ENCODE results near the gene KPNA4. TPM values are rescaled to one million over a fixed set of nuclear protein-coding genes. Genes with fewer than 3 reads are reported as not detected.
"Not testable (repeated sequence)": the region's sequence is repeated elsewhere in the genome, so short reads cannot be mapped to it uniquely, and the experiment has no call there.

Gene KPNA4
- total RNA-seq, 5 donors from 2014 or later (not counting 1 experiment from before 2014, with no cell fraction given) = 31.9 to 53.7 (median 43.4) TPM

DNA sequence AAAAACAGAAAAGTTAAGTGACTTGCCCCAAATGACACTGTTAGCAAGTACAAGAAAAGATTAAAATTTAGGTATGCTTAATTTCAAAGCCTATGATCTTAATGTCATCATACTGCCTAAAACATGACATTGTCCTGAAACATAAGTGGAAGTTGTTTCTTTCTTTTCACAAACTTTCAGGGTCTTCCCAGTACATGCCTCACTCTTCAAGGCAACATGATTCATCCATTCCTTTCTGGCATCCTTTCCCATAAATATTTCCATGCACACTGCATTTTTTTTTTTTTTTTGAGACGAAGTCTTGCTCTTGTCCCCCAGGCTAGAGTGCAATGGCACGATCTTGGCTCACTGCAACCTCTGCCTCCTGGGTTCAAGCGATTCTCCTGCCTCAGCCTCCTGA lies 42.5 kb upstream of the KPNA4 start:
- H3K4me3 Mint-ChIP-seq = no peak overlapping the region
- no peak overlapping the region for H3K27ac Mint-ChIP-seq
- H3K4me1 Mint-ChIP-seq = no peaks in the 10 kb centered on the region
- DNase-seq (no peak), ATAC-seq (replicated peaks in 1 of 4) (no peak)
- peaks cover 0 to 4% (median 0%) of the 10 kb centered on the region in 3 donors for H3K9me3 Mint-ChIP-seq
- Histone ChIP-seq H3K27me3 (replicated peaks in 1 of 2; ENCODE audit: control insufficient read depth in 2 of 2, extremely low read depth in 1 of 2, insufficient read depth in 2 of 2, low read length in 1 of 2) (peaks cover 0 to 3% of the 10 kb centered on the region in 2 experiments), H3K4me1 (ENCODE audit: control insufficient read depth in 1 of 2, extremely low read depth in 1 of 2, insufficient read depth in 2 of 2, low read length in 2 of 2) (no peaks in the 10 kb centered on the region), H3K9me3 (no peaks in the 10 kb centered on the region), H3K36me3 (ENCODE audit: control insufficient read depth in 2 of 2, extremely low read depth in 1 of 2, insufficient read depth in 1 of 2, low read length in 1 of 2) (no peaks in the 10 kb centered on the region), H3K4me3 (ENCODE audit: control insufficient read depth in 1 of 2, extremely low read depth in 1 of 2, low read length in 1 of 2) (no peak overlapping the region), H3K27ac (ENCODE audit: low read length) (no peak overlapping the region)
- POLR2A ChIA-PET = no interaction called here
- CTCF ChIA-PET = no interaction called here
- no peaks in the 10 kb centered on the region for H3K36me3 Mint-ChIP-seq
- 100% methylated on average over 2 of the region's 3 CpGs for WGBS (ENCODE audit: insufficient coverage)
- H3K27me3 Mint-ChIP-seq = peaks cover 9 to 11% of the 10 kb centered on the region in 2 donors

DNA sequence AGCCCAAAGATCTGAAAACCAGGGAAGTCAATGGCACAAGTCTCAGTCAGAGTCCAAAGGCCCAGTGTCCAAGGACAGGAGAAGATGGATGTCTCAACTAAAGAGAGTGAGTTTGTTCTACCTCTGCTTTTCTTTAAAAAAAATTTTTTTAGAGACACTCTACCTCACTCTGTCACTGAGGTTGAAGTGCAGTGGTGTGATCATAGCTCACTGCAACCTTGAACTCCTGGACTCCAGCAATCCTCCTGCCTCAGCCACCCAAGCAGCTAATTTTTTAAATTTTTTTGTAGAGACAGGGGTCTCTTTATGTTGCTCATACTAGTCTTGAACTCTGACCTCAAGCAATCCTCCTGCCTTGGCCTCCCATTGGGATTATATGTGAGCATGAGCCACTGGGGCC lies 39.9 kb upstream of the KPNA4 start:
- Mint-ChIP-seq H3K4me1 (no peaks in the 10 kb centered on the region), H3K36me3 (no peaks in the 10 kb centered on the region), H3K9me3 (peaks cover 0 to 4% (median 0%) of the 10 kb centered on the region in 3 donors), H3K4me3 (no peak overlapping the region), H3K27ac (no peak overlapping the region), H3K27me3 (peaks cover 3 to 14% of the 10 kb centered on the region in 2 donors)
- no peak overlapping the region for H3K27ac ChIP-seq (ENCODE audit: low read length)
- POLR2A ChIA-PET = no interaction called here
- H3K4me1 ChIP-seq (ENCODE audit: control insufficient read depth in 1 of 2, extremely low read depth in 1 of 2, insufficient read depth in 2 of 2, low read length in 2 of 2) = no peaks in the 10 kb centered on the region
- DNase-seq (no peak), ATAC-seq (replicated peaks in 1 of 4) (no peak)
- no peaks in the 10 kb centered on the region for H3K9me3 ChIP-seq
- H3K36me3 ChIP-seq (ENCODE audit: control insufficient read depth in 2 of 2, extremely low read depth in 1 of 2, insufficient read depth in 1 of 2, low read length in 1 of 2) = no peaks in the 10 kb centered on the region
- H3K4me3 ChIP-seq (ENCODE audit: control insufficient read depth in 1 of 2, extremely low read depth in 1 of 2, low read length in 1 of 2) = no peak overlapping the region
- CTCF ChIA-PET = no interaction called here
- no peaks in the 10 kb centered on the region for H3K27me3 ChIP-seq (replicated peaks in 1 of 2; ENCODE audit: control insufficient read depth in 2 of 2, extremely low read depth in 1 of 2, insufficient read depth in 2 of 2, low read length in 1 of 2)

DNA sequence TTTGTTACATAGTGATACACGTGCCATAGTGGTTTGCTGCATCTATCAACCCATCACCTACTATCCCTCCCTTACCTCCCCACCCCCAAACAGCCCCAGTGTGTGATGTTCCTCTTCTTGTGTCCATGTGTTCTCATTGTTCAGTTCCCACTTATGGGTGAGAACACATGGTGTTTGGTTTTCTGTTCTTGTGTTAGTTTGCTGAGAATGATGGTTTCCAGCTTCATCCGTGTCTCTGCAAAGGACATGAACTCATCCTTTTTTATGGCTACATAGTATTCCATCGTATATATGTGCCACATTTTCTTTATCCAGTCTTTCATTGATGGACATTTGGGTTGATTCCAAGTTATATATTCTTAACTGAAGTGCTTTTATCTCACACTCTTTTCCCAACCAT lies 38.5 kb upstream of the KPNA4 start:
- H3K27ac Mint-ChIP-seq; H3K4me3 Mint-ChIP-seq; H3K4me1 Mint-ChIP-seq; H3K36me3 Mint-ChIP-seq; DNase-seq; H3K4me3 ChIP-seq (ENCODE audit: control insufficient read depth in 1 of 2, extremely low read depth in 1 of 2, low read length in 1 of 2); H3K27ac ChIP-seq (ENCODE audit: low read length); CTCF ChIA-PET; H3K9me3 Mint-ChIP-seq; H3K36me3 ChIP-seq (ENCODE audit: control insufficient read depth in 2 of 2, extremely low read depth in 1 of 2, insufficient read depth in 1 of 2, low read length in 1 of 2); H3K27me3 ChIP-seq (replicated peaks in 1 of 2; ENCODE audit: control insufficient read depth in 2 of 2, extremely low read depth in 1 of 2, insufficient read depth in 2 of 2, low read length in 1 of 2); ATAC-seq (replicated peaks in 1 of 4); H3K4me1 ChIP-seq (ENCODE audit: control insufficient read depth in 1 of 2, extremely low read depth in 1 of 2, insufficient read depth in 2 of 2, low read length in 2 of 2); H3K9me3 ChIP-seq: not testable (repeated sequence)
- POLR2A ChIA-PET = interaction anchor here in 1 of 2 donors (0.6 kb wide), 1 partner anchor 1904 kb away, joined by 3 read pairs; no protein-coding TSS in a partner anchor
- peaks cover 2 to 10% of the 10 kb centered on the region in 2 donors for H3K27me3 Mint-ChIP-seq
- no CpG with 5 or more reads among the region's 3 CpGs for WGBS (ENCODE audit: insufficient coverage)

DNA sequence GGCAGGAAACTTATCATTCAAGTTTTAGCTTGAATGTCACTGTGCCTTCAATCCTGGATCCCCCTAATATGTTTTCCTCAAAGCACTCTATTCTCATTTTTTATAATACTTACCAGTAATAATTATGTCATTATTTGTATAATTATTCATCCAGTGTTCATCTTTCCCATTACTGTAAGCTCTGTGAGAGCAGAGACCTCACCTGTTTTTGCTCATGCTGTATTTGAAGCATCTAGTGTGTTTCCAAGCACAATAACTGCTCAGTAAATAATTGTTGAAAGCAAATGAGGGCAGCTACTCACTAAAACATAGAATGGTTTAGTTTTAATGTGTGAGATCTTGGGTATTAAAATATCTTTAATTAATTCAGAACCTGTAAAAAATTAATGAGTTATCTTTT lies 36.9 kb upstream of the KPNA4 start:
- CTCF ChIA-PET = no interaction called here
- Histone ChIP-seq H3K36me3 (ENCODE audit: control insufficient read depth in 2 of 2, extremely low read depth in 1 of 2, insufficient read depth in 1 of 2, low read length in 1 of 2) (no peaks in the 10 kb centered on the region), H3K4me1 (ENCODE audit: control insufficient read depth in 1 of 2, extremely low read depth in 1 of 2, insufficient read depth in 2 of 2, low read length in 2 of 2) (no peaks in the 10 kb centered on the region), H3K9me3 (no peaks in the 10 kb centered on the region), H3K27ac (ENCODE audit: low read length) (no peak overlapping the region), H3K27me3 (replicated peaks in 1 of 2; ENCODE audit: control insufficient read depth in 2 of 2, extremely low read depth in 1 of 2, insufficient read depth in 2 of 2, low read length in 1 of 2) (no peaks in the 10 kb centered on the region), H3K4me3 (ENCODE audit: control insufficient read depth in 1 of 2, extremely low read depth in 1 of 2, low read length in 1 of 2) (no peak overlapping the region)
- Mint-ChIP-seq H3K27ac (no peak overlapping the region), H3K27me3 (peaks cover 2 to 12% of the 10 kb centered on the region in 2 donors), H3K36me3 (no peaks in the 10 kb centered on the region), H3K4me1 (no peaks in the 10 kb centered on the region), H3K4me3 (no peak overlapping the region), H3K9me3 (no peaks in the 10 kb centered on the region)
- ATAC-seq (replicated peaks in 1 of 4) (no peak), DNase-seq (no peak)
- POLR2A ChIA-PET = no interaction called here

DNA sequence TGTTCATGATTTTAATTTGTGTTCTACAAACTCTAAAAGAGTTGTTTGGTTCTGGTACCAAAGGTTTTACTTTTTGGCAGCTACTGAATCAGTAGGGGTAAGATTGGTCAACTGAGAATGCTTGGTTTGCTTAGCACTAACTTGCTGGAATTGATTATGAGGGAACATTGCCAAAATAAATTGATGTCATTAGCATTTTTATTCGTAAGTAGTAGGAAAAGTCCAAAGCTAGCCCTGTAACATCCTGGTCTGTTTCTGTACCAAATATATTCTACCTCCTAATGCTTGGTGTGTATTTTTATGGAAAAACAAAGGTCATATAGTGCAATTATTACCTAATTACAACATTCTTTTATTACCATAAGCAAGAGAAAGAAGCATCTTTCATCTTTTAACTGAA lies 35.9 kb upstream of the KPNA4 start:
- ATAC-seq (replicated peaks in 1 of 4) = no peak
- no peaks in the 10 kb centered on the region for H3K36me3 ChIP-seq (ENCODE audit: control insufficient read depth in 2 of 2, extremely low read depth in 1 of 2, insufficient read depth in 1 of 2, low read length in 1 of 2)
- no peaks in the 10 kb centered on the region for H3K4me1 ChIP-seq (ENCODE audit: control insufficient read depth in 1 of 2, extremely low read depth in 1 of 2, insufficient read depth in 2 of 2, low read length in 2 of 2)
- no peaks in the 10 kb centered on the region for H3K36me3 Mint-ChIP-seq
- CTCF ChIA-PET = no interaction called here
- H3K27ac ChIP-seq (ENCODE audit: low read length) = no peak overlapping the region
- no peak overlapping the region for H3K4me3 ChIP-seq (ENCODE audit: control insufficient read depth in 1 of 2, extremely low read depth in 1 of 2, low read length in 1 of 2)
- no peaks in the 10 kb centered on the region for H3K9me3 ChIP-seq
- no peaks in the 10 kb centered on the region for H3K4me1 Mint-ChIP-seq
- DNase-seq = no peak
- no CpG with 5 or more reads among the region's 1 CpG for WGBS (ENCODE audit: insufficient coverage)
- H3K27me3 Mint-ChIP-seq = peaks cover 2 to 12% of the 10 kb centered on the region in 2 donors
- POLR2A ChIA-PET = no interaction called here
- H3K27me3 ChIP-seq (replicated peaks in 1 of 2; ENCODE audit: control insufficient read depth in 2 of 2, extremely low read depth in 1 of 2, insufficient read depth in 2 of 2, low read length in 1 of 2) = no peaks in the 10 kb centered on the region
- H3K9me3 Mint-ChIP-seq = no peaks in the 10 kb centered on the region
- H3K27ac Mint-ChIP-seq = no peak overlapping the region
- no peak overlapping the region for H3K4me3 Mint-ChIP-seq

DNA sequence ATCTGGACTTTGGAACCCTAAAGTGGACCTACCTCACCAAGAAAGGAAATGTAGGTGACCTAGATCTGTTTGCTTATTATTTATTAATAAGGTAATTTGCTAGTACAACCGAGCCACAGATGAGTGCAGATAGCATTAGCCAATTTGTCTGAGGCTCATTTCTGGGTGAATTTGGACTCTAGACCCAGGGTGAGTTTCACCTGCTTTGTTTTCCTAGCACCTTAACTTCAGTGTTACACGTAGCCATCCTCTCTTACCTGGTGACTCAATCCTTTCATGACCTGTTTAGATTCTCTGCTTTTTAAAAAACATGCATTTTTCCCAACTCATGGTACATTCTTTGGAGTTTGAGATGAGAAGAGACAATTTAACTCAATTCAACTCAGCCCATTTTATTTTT lies 33.5 kb upstream of the KPNA4 start:
- Mint-ChIP-seq H3K4me3 (no peak overlapping the region), H3K27ac (no peak overlapping the region), H3K9me3 (peaks cover 0 to 9% (median 5%) of the 10 kb centered on the region in 3 donors), H3K4me1 (no peaks in the 10 kb centered on the region), H3K27me3 (peaks cover 0 to 12% of the 10 kb centered on the region in 2 donors), H3K36me3 (no peaks in the 10 kb centered on the region)
- ATAC-seq (replicated peaks in 1 of 4) (no peak), DNase-seq (no peak)
- no peaks in the 10 kb centered on the region for H3K4me1 ChIP-seq (ENCODE audit: control insufficient read depth in 1 of 2, extremely low read depth in 1 of 2, insufficient read depth in 2 of 2, low read length in 2 of 2)
- no peak overlapping the region for H3K4me3 ChIP-seq (ENCODE audit: control insufficient read depth in 1 of 2, extremely low read depth in 1 of 2, low read length in 1 of 2)
- H3K27me3 ChIP-seq (replicated peaks in 1 of 2; ENCODE audit: control insufficient read depth in 2 of 2, extremely low read depth in 1 of 2, insufficient read depth in 2 of 2, low read length in 1 of 2) = no peaks in the 10 kb centered on the region
- ChIA-PET CTCF (no interaction called here), POLR2A (no interaction called here)
- H3K27ac ChIP-seq (ENCODE audit: low read length) = no peak overlapping the region
- H3K9me3 ChIP-seq = no peaks in the 10 kb centered on the region
- no peaks in the 10 kb centered on the region for H3K36me3 ChIP-seq (ENCODE audit: control insufficient read depth in 2 of 2, extremely low read depth in 1 of 2, insufficient read depth in 1 of 2, low read length in 1 of 2)
- WGBS (ENCODE audit: insufficient coverage) = no CpG with 5 or more reads among the region's 2 CpGs

DNA sequence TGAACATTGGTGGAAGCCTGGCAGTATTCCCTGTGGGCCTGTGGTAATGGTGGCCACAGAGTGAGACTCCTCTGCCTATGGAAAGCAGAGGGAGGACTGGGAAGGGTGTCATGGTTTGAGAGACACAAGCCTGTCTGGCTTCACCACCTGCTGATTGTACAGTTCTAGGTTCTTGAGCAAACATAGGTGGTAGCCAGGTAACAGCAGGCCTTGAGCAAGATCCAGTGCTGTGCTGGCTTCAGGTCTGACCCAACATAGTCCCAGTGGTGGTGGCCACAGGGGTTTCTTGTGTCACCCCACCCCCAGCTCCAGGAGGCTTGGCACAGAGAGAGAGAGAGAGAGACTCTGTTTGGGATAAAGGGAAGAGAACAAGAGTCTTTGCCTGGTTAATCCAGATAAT lies 22.7 kb upstream of the KPNA4 start:
- H3K4me1 Mint-ChIP-seq = no peaks in the 10 kb centered on the region
- CTCF ChIA-PET = no interaction called here
- H3K27me3 Mint-ChIP-seq = peaks cover 38 to 50% of the 10 kb centered on the region in 2 donors
- H3K36me3 Mint-ChIP-seq = no peaks in the 10 kb centered on the region
- Histone ChIP-seq H3K4me3 (ENCODE audit: control insufficient read depth in 1 of 2, extremely low read depth in 1 of 2, low read length in 1 of 2) (no peak overlapping the region), H3K27ac (ENCODE audit: low read length) (no peak overlapping the region), H3K27me3 (replicated peaks in 1 of 2; ENCODE audit: control insufficient read depth in 2 of 2, extremely low read depth in 1 of 2, insufficient read depth in 2 of 2, low read length in 1 of 2) (peaks cover 0 to 16% of the 10 kb centered on the region in 2 experiments), H3K9me3 (no peaks in the 10 kb centered on the region), H3K4me1 (ENCODE audit: control insufficient read depth in 1 of 2, extremely low read depth in 1 of 2, insufficient read depth in 2 of 2, low read length in 2 of 2) (no peaks in the 10 kb centered on the region), H3K36me3 (ENCODE audit: control insufficient read depth in 2 of 2, extremely low read depth in 1 of 2, insufficient read depth in 1 of 2, low read length in 1 of 2) (no peaks in the 10 kb centered on the region)
- DNase-seq (no peak), ATAC-seq (replicated peaks in 1 of 4) (no peak)
- H3K9me3 Mint-ChIP-seq = peaks cover 2 to 10% (median 4%) of the 10 kb centered on the region in 3 donors
- no peak overlapping the region for H3K4me3 Mint-ChIP-seq
- no peak overlapping the region for H3K27ac Mint-ChIP-seq
- POLR2A ChIA-PET = no interaction called here

Data from T-cell (primary cell).